H9 (cell line): Measurements from ENCODE around the gene RIC1. TPM values are rescaled to one million over a fixed set of nuclear protein-coding genes. Genes with fewer than 3 reads are reported as not detected.

Experiments
- DNase-seq: peaks from one replicate; pipeline ENCODE4 v3.0.0-alpha.2; 2017
- H2AFZ ChIP-seq: one replicate; pipeline ENCODE4 v1.6.1; 2013; ENCODE audit warnings: mild to moderate bottlenecking, low read length, control low read depth, moderate library complexity
- H2AK5ac ChIP-seq: 2 replicates; pipeline ENCODE4 v1.6.1; 2013; ENCODE audit warnings: low read length, control low read depth, mixed read lengths; ENCODE audit not compliant: insufficient read length
- H2BK120ac ChIP-seq: one replicate; pipeline ENCODE4 v1.6.1; 2013; ENCODE audit warnings: low read depth, mild to moderate bottlenecking, low read length, control low read depth, inconsistent platforms; ENCODE audit not compliant: poor library complexity, severe bottlenecking
- H2BK12ac ChIP-seq: 2 replicates; pipeline ENCODE4 v1.6.1; 2013; ENCODE audit warnings: low read length, control low read depth, mixed read lengths, low read depth; ENCODE audit not compliant: insufficient read length
- H2BK15ac ChIP-seq: 2 replicates; pipeline ENCODE4 v1.6.1; 2013; ENCODE audit warnings: low read depth, low read length, control low read depth
- H2BK20ac ChIP-seq: one replicate; pipeline ENCODE4 v1.6.1; 2013; ENCODE audit warnings: low read depth, mild to moderate bottlenecking, low read length, control low read depth, inconsistent platforms; ENCODE audit not compliant: poor library complexity, severe bottlenecking
- H2BK5ac ChIP-seq: 2 replicates; pipeline ENCODE4 v1.6.1; 2013; ENCODE audit warnings: low read length, control low read depth, mixed read lengths; ENCODE audit not compliant: insufficient read length
- H3K14ac ChIP-seq: 2 replicates; pipeline ENCODE4 v1.6.1; 2013; ENCODE audit warnings: low read length, control low read depth; ENCODE audit not compliant: insufficient read depth
- H3K18ac ChIP-seq: 2 replicates; pipeline ENCODE4 v1.6.1; 2013; ENCODE audit warnings: low read depth, mild to moderate bottlenecking, mixed read lengths, low read length, control low read depth; ENCODE audit not compliant: insufficient read length
- H3K23ac ChIP-seq: 2 replicates; pipeline ENCODE4 v1.6.1; 2013; ENCODE audit warnings: low read length, control low read depth, mixed read lengths, low read depth; ENCODE audit not compliant: insufficient read length
- H3K23me2 ChIP-seq: 2 replicates; pipeline ENCODE4 v1.6.1; 2013; ENCODE audit warnings: low read depth, mild to moderate bottlenecking, mixed read lengths, low read length, control low read depth; ENCODE audit not compliant: insufficient read length, poor library complexity, severe bottlenecking
- H3K27ac ChIP-seq: 2 replicates; pipeline ENCODE4 v1.5.1; 2013; ENCODE audit warnings: low read length, control low read depth, mixed read lengths, low read depth; ENCODE audit not compliant: insufficient read length
- H3K27me3 ChIP-seq: 2 replicates; pipeline ENCODE4 v1.6.1; 2013; ENCODE audit warnings: low read length, control low read depth, inconsistent platforms; ENCODE audit not compliant: insufficient read depth
- H3K4ac ChIP-seq: 2 replicates; pipeline ENCODE4 v1.6.1; 2013; ENCODE audit warnings: low read depth, mild to moderate bottlenecking, control low read depth, inconsistent platforms, low read length, moderate library complexity
- H3K4me1 ChIP-seq: 2 replicates; pipeline ENCODE4 v1.6.1; 2013; ENCODE audit warnings: low read length, control low read depth, inconsistent platforms; ENCODE audit not compliant: insufficient read depth
- H3K4me2 ChIP-seq: 2 replicates; pipeline ENCODE4 v1.6.1; 2013; ENCODE audit warnings: low read length, control low read depth, mixed read lengths; ENCODE audit not compliant: insufficient read length, insufficient read depth
- H3K56ac ChIP-seq: 2 replicates; pipeline ENCODE4 v1.6.1; 2013; ENCODE audit warnings: low read depth, mild to moderate bottlenecking, mixed read lengths, low read length, control low read depth; ENCODE audit not compliant: insufficient read length
- H3K79me1 ChIP-seq: 2 replicates; pipeline ENCODE4 v1.6.1; 2013; ENCODE audit warnings: low read depth, mild to moderate bottlenecking, moderate library complexity, low read length, control low read depth, inconsistent platforms; ENCODE audit not compliant: insufficient read depth, poor library complexity, severe bottlenecking
- H3K79me2 ChIP-seq: 2 replicates; pipeline ENCODE4 v1.6.1; 2013; ENCODE audit warnings: low read length, control low read depth, inconsistent platforms; ENCODE audit not compliant: insufficient read depth
- H3K9ac ChIP-seq: 2 replicates; pipeline ENCODE4 v1.6.1; 2013; ENCODE audit warnings: low read length, control low read depth, mixed read lengths; ENCODE audit not compliant: insufficient read length; ENCODE audit errors: extremely low read depth
- H3K9me3 ChIP-seq: one replicate; pipeline ENCODE4 v1.6.1; 2013; ENCODE audit warnings: low read depth, low read length, inconsistent platforms; ENCODE audit not compliant: control insufficient read depth
- H3T11ph ChIP-seq: one replicate; pipeline ENCODE4 v1.6.1; 2013; ENCODE audit warnings: mild to moderate bottlenecking, low read length, control low read depth, inconsistent platforms
- H4K20me1 ChIP-seq: one replicate; pipeline ENCODE4 v1.6.1; 2013; ENCODE audit not compliant: control insufficient read depth, insufficient read length, insufficient read depth
- H4K5ac ChIP-seq: 2 replicates; pipeline ENCODE4 v1.6.1; 2013; ENCODE audit warnings: low read depth, mild to moderate bottlenecking, mixed read lengths, low read length, control low read depth; ENCODE audit not compliant: insufficient read length
- H4K8ac ChIP-seq: replicated peaks from 2 replicates; pipeline ENCODE4 v1.6.1; 2013; ENCODE audit warnings: low read length, control low read depth, mixed read lengths, low read depth; ENCODE audit not compliant: insufficient read length
- H4K91ac ChIP-seq: 2 replicates; pipeline ENCODE4 v1.6.1; 2013; ENCODE audit warnings: low read depth, mild to moderate bottlenecking, moderate library complexity, mixed read lengths, low read length, control low read depth; ENCODE audit not compliant: insufficient read length
- H3K27ac Mint-ChIP-seq, 3 experiments: 2 replicates in 2 of 3; 3 replicates in 1 of 3; pipeline ENCODE4 v1.8.0; 2020 to 2021; ENCODE audit warnings: mixed read lengths in 3 of 3, mild to moderate bottlenecking in 1 of 3, moderate library complexity in 1 of 3
- H3K27me3 Mint-ChIP-seq: 2 replicates; pipeline ENCODE4 v1.8.0; 2021; ENCODE audit warnings: low read depth, mild to moderate bottlenecking, moderate library complexity, mixed read lengths
- H3K36me3 Mint-ChIP-seq, 3 experiments: 2 replicates in 2 of 3; 3 replicates in 1 of 3; pipeline ENCODE4 v1.8.0; 2020 to 2021; ENCODE audit warnings: low read depth in 3 of 3, mixed read lengths in 3 of 3; ENCODE audit not compliant: insufficient read depth in 1 of 3
- H3K4me1 Mint-ChIP-seq, 2 experiments: 2 replicates each; pipeline ENCODE4 v1.8.0; 2020; ENCODE audit warnings: mixed read lengths in 2 of 2
- H3K4me3 Mint-ChIP-seq, 2 experiments: 2 replicates in 1 of 2; 3 replicates in 1 of 2; pipeline ENCODE4 v1.8.0; 2020 to 2021; ENCODE audit warnings: mild to moderate bottlenecking in 2 of 2, mixed read lengths in 2 of 2, moderate library complexity in 1 of 2
- H3K9me3 Mint-ChIP-seq, 2 experiments: 2 replicates in 1 of 2; 3 replicates in 1 of 2; pipeline ENCODE4 v1.8.0; 2020; ENCODE audit warnings: mild to moderate bottlenecking in 2 of 2, mixed read lengths in 2 of 2, moderate library complexity in 1 of 2
- CTCF ChIP-seq: fragments of 200-600 bp; sonication (generic); conservative IDR thresholded peaks from 3 replicates; pipeline ENCODE4 v1.8.0; 2021; ENCODE audit warnings: antibody characterized with exemption, mild to moderate bottlenecking
- WGBS: extraction: QIAGEN DNeasy Blood & Tissue Kit; methylation state at CpG from one replicate; pipeline ENCODE4 v1.1.7; 2013; ENCODE audit warnings: missing lambda C conversion rate, low lambda C conversion rate, mixed read lengths; ENCODE audit not compliant: insufficient read length; ENCODE audit errors: extremely low coverage; 5-methylcytosine and 5-hydroxymethylcytosine counted together
- total RNA-seq: library from RNA; stranded (reverse); gene quantifications from 2 replicates; pipeline ENCODE4 v1.2.1, GENCODE V29; 2021

The RIC1 gene
- total RNA-seq, 1 experiment from 2014 or later, result 13.7 TPM

GRCh38 chr9:5611321-5612184, 17.4 kb upstream of the RIC1 start:
- no CpG with 5 or more reads among the region's 6 CpGs for WGBS
- no peaks in the 10 kb centered on the region for H3K27me3 ChIP-seq
- no peaks in the 10 kb centered on the region for H4K20me1 ChIP-seq
- H3K56ac ChIP-seq, result no peak overlapping the region
- H3K14ac ChIP-seq, result no peak overlapping the region
- no peak overlapping the region for H4K5ac ChIP-seq
- H3K27me3 Mint-ChIP-seq, result no peaks in the 10 kb centered on the region
- H2BK20ac ChIP-seq, result no peak overlapping the region
- no peak overlapping the region for H2BK15ac ChIP-seq
- H3K27ac Mint-ChIP-seq, result no peak overlapping the region
- H3K4me3 Mint-ChIP-seq, result no peak overlapping the region
- H3K4me2 ChIP-seq, result no peak overlapping the region
- no peaks in the 10 kb centered on the region for H3K23me2 ChIP-seq
- no peak overlapping the region for H2AK5ac ChIP-seq
- H3K27ac ChIP-seq, result no peak overlapping the region
- no peak overlapping the region for H3K9ac ChIP-seq
- no peaks in the 10 kb centered on the region for H3K9me3 ChIP-seq
- H4K91ac ChIP-seq, result no peak overlapping the region
- no peak for DNase-seq
- H3K4ac ChIP-seq, result no peak overlapping the region
- H4K8ac ChIP-seq, result no peak overlapping the region
- TF ChIP-seq CTCF, result no peak
- peaks cover 0 to 2% of the 10 kb centered on the region in 2 experiments; a peak in 2 of 5 replicates for H3K9me3 Mint-ChIP-seq
- no peaks in the 10 kb centered on the region; a peak in 1 of 7 replicates for H3K36me3 Mint-ChIP-seq
- no peak overlapping the region for H3K18ac ChIP-seq
- no peak overlapping the region for H3K23ac ChIP-seq
- peaks cover 7 to 13% of the 10 kb centered on the region in 2 experiments for H3K4me1 Mint-ChIP-seq
- H3K79me1 ChIP-seq, result no peaks in the 10 kb centered on the region
- H3K4me1 ChIP-seq, result no peaks in the 10 kb centered on the region
- no peak overlapping the region for H2BK5ac ChIP-seq
- H3K79me2 ChIP-seq, result 0 out of 2 replicates have a peak, but pooled peaks cover 1% of the 10 kb centered on the region
- no peak overlapping the region for H2BK12ac ChIP-seq
- no peak overlapping the region for H3T11ph ChIP-seq
- no peak overlapping the region for H2AFZ ChIP-seq
- no peak overlapping the region for H2BK120ac ChIP-seq
